ENCODE results near the gene APOBEC3B.

DNA sequence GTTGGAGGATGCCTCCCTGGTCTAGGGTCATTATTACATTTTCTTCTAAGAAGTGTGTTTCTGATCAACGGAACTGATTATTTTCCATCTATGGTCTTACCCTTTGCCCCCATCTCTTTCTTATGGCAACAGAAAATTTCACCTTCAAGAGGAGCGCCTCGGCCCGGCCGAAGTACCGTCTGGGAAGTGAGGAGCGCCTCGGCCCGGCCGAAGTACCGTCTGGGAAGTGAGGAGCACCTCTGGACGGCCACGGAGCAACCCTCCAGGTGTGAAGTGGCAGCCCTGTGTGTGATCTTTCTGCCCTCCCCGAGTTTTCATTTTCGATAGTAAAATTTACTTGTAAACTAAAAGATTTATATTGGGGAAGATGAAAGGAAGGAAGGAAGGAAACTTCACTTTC is 28.8 kb downstream of the APOBEC3B start:
- TF ChIP-seq CTCF (IDR thresholded peaks at IDR 0.05) (no peak), POLR2A (IDR thresholded peaks at IDR 0.05) (no peak)
